GM21717 (cell line): ENCODE measurements around the gene ST3GAL2.
"Not testable (repeated sequence)": the region's sequence is repeated elsewhere in the genome, so short reads cannot be mapped to it uniquely, and the experiment has no call there.

Experiments used
- ATAC-seq: cut with Tn5 transposase; IDR thresholded peaks from one replicate; pipeline ENCODE4 v1.9.1; 2021; ENCODE audit warnings: mild to moderate bottlenecking, moderate library complexity; ENCODE audit not compliant: unreplicated experiment

Gene ST3GAL2

GRCh38 chr16:70388006-70388680 lies 50.8 kb downstream of the ST3GAL2 start:
- no peak for ATAC-seq

- ATAC-seq = not testable (repeated sequence)
Observed at GRCh38 chr16:70386289-70386986, 52.5 kb downstream of the ST3GAL2 start.

DNA sequence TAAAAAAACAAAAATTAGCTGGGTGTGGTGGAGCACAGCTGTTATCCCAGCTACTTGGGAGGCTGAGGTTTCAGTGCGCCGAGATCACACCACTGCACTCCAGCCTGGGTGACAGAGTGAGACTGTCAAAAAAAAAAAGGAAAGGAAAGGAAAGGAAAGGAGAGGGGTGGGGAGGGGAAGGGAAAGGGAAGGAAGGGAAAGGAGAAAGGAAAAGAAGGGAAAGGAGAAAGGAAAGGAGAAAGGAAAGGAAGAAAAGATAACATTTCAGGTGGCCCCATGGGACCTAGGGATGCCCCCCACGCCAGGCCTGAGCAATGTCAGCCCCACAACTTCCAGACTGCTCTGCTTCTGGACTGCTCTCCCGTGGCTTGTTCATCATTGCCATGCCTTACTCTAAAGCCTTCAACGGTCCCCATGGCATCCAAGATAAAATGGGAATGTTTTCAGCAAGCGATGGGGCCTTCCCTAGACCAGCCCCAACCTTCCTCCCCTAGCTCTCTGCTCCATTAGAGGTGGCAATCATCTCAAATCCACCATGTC lies 55.4 kb downstream of the ST3GAL2 start:
- ATAC-seq = no peak

DNA sequence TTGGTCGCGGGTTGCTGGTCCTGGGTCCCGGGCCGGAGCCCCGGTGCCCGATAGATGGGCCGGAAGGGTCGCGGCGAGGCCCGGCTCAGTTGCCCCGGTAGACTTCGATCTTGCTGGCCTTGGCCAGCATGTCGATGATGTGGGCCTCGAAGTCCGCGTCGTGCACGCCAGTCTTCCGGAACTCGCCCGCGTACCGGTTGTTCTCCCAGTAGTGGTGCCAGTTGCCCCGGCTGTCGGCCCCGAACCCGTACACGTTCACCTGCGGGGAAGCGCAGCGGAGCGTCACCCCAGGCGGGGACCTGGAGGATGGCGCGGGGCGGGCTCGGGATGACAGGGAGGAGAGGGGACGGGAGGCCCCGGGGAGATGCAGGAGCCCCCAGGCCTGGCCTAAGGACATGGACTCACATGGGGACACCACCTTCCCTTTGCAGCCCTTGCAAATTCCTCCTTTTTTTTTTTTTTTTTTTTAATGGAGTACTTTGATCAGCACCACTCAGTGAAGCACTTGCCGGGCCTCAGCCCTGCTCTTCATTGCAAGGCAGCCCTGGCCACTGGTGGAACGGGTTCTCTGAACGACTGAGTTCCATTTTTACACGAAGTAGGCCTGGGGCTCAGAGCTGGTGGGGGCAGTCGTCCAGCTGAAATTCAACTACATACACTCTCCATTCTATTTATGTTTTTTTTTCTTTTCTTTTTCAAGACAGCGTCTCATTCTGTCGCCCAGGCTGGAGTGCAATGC lies 57.1 kb downstream of the ST3GAL2 start:
- peak; percentile 10 for ATAC-seq

DNA sequence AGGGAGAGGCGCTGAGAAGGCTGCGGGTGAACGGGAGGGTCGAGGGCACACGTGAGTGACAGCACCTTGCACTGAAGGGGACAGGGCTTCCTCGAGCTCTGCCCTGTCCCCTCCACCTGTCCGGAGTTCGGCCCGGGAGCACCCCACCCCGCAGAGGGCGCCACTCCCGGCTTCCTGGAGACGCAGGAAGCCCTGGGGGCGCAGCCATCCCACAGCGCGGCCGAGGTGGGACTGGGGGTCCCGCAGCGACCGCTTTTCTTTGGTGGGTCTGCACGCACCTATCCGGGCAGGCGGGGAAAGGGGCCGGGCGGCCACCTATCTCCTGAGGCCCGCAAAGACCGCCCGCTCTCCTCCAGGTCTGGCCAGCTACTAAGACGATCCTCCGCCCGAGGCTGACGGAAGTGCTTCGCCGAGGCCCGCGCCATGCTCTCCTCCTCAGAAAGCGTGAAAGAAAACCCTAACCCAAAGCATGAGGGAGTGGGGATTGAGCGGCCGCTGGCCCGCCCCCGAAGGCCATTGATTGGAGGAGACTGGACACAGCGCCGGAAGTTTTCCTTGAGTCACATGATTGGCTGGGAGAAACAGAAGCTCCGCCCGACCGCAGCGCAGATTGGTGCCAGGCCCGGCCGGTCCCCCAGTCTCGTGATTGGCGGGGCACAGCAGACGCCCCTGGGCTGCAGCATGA lies 57.8 kb downstream of the ST3GAL2 start:
- ATAC-seq = peak; percentile 91

- ATAC-seq = peak; percentile 28
Observed at GRCh38 chr16:70380248-70380918, 58.5 kb downstream of the ST3GAL2 start.

DNA sequence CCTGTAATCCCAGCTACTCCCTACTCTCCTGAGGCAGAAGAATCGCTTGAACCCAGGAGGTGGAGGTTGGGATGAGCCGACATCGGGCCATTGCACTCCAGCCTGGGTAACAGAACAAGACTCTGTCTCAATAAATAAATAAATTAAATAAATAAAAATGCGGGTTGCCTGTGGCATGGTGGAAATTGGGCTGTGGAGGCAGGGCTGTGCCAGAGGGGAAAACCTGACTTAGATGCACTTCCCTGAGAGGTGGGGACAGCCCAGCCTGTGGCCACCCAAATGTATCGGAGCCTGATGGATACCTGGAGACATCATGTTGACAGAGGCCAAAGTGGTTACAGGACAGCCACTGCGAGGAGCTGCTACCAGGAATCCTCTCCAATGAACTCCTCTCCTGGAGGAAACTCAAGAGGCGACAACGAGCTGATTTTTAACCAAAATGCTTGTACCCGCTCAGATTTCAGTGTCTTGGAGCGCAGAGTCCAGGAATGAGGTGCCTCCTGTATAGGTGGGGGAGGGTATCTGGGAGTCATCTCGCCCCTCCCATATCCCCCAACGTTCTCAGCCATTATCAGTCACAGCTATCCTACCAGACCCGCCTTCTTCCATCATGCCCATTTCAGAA lies 59.9 kb downstream of the ST3GAL2 start:
- no peak for ATAC-seq

DNA sequence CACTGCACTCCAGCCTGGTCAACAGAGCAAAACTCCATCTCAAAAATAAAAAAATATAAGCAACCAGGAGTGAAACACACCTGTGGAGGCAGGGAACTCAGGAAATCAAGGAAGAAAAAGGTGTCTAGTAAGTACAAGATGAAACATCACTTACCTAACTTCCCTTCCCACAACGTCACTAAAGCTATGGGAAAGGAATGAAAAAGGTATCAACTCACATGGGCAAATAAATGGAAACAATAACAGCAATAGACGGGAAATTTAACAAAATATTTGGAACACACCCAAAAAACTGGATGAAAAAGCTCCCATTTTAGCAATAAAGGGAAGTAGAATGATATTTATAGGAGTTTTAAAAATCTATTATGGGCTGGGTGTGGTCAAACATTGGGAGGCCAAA lies 61.1 kb downstream of the ST3GAL2 start:
- ATAC-seq = no peak

DNA sequence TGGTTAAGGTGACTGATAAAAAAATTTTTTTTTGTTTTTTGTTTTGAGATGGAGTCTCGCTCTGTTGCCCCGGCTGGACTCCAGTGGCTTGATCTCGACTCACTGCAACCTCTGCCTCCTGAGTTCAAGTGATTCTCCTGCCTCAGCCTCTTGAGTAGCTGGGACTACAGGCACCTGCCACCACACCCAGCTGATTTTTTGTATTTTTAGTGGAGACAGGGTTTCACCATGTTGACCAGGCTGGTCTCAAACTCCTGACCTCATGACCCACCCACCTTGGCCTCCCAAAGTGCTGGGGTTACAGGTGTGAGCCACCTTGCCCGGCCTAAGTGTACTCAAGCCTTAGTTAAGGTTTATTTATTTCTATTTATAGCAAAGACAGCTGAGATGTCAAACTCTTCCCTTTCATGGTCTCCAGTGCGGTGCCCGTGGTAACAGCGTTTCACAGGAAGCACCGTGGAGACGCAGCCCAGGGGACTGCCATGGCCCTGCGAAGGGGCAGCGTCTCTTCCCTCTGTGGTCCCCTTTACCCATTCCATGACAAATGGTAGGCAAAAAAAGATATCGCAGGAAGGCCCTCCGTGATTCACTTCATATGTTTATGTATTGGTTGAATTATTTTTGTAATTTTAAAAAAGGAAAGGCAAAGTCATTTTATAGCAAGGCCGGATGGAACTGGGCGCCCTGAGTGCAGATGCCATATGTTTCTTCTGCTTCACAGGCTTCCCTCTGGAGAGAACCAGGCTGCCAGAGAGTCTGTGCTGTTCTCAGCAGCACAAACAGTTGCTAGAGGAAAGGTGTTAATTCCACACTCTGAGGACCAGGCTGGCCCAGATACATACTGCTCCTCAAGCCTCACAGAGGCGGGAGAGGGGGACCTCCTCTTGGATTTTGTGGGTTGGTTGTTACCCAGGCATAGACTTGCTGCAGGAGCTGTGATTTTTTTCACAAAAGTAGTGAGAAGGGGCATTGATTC lies 63.0 kb downstream of the ST3GAL2 start:
- no peak for ATAC-seq

DNA sequence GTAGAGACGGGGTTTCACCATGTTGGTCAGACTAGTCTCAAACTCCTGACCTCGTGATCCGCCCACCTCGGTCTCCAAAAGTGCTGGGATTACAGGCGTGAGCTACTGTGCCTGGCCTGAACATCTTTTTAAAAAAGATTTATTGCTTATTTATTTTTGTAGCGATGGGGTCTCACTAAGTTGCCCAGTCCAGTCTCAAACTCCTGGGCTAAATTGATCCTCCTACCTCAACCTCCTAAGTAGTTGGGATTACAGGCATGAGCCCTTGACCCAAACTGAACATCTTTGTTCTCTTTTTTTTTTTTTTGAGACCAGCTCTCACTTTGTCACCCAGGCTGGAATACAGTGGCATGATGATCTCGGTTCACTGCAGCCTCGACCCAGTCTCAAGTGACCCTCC lies 64.7 kb downstream of the ST3GAL2 start:
- ATAC-seq = no peak

GRCh38 chr16:70372921-70373728 lies 65.8 kb downstream of the ST3GAL2 start:
- ATAC-seq = no peak

DNA sequence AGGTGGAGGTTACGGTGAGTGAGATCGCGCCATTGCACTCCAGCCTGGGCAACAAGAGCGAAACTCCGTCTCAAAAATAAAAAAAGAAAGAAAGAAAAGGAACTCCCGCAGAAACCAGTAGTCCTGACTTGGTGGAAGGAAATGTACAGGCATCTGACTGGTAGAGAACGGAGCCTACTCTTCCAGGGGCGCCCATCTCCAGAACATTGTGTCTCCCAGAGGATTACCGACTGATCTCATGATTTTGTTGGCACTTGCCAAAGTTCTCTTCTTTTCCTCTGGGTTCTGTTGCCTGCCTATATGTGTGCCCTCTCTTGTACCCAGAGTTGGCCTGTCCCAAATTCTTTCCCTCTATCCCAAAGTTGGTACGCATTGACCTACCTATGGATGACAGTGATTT lies 68.0 kb downstream of the ST3GAL2 start:
- no peak for ATAC-seq

GRCh38 chr16:70370145-70370544 lies 68.8 kb downstream of the ST3GAL2 start:
- ATAC-seq = not testable (repeated sequence)

GRCh38 chr16:70364399-70364798 lies 74.5 kb downstream of the ST3GAL2 start:
- ATAC-seq = no peak

DNA sequence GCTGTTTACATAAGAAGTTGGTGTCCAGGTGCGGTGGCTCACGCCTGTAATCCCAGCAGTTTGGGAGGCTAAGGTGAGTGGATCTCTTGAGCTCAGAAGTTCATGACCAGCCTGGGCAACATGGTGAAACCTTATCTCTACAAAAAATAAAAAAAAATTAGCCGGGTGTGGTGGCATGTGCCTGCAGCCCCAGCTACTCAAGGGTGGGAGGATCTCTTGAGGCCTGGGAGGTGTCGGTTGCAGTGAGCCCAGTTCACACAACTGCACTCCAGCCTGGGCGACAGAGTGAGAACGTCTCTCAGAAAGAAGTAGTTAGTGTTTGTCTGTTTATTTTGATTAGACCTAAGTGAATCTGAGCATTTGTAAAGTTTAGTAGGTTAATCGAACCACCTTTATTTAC lies 79.3 kb downstream of the ST3GAL2 start:
- ATAC-seq = no peak

DNA sequence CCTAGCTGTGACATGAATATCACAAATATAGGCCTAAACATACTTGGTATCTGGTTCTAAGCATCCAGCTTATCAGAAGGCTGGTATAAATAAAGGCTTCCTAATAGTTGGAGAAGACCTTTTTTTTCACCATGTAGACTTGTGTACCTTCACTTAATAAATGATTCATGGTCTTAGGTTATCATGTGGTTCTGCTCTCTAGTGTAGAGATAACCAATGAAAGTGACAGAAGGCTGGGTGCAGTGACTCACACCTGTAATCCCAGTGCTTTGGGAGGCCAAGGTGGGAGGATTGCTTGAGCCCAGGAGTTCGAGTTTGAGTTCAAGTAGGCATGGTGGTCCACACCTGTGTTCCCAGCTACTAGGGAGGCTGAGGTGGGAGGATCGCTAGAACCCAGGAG lies 89.1 kb downstream of the ST3GAL2 start:
- no peak for ATAC-seq

- ATAC-seq = no peak
Observed at GRCh38 chr16:70348991-70349390, 89.9 kb downstream of the ST3GAL2 start.

DNA sequence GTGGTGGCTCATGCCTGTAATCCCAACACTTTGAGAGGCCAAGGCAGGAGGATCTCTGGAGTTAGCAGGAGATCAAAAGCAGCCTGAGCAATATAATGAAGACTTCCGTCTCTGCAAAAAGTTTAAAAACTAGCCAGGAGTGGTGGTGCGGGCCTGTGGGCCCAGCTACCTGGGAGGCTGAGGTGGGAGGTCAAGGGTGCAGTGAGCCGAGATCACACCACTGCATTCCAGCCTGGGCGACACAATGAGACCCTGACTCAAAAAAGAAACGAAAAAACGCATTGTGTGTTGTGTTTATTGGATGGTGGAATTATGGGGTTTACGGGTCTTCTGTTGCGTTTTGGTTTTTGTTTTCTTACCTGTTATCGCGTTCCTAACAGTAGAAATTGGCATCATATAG lies 93.1 kb downstream of the ST3GAL2 start:
- no peak for ATAC-seq
